Gastrocnemius medialis (tissue), 4 donors: Measurements from ENCODE around the gene SNORC.

ENCODE experiments used
- CTCF ChIP-seq, 5 experiments: fragments of 450-650 bp in 3 of 5; fragments of 200-600 bp in 2 of 5; sonication (generic) in 2 of 5; IDR thresholded peaks in 4 of 5; conservative IDR thresholded peaks in 1 of 5; 1 replicate in 4 of 5; 2 replicates in 1 of 5; pipeline ENCODE4 v1.5.1; 2016 to 2019; ENCODE audit warnings: antibody characterized with exemption in 5 of 5, mild to moderate bottlenecking in 3 of 5, moderate library complexity in 3 of 5
- POLR2A ChIP-seq, 2 donors: fragments of 450-650 bp; IDR thresholded peaks; one replicate each; pipeline ENCODE4 v1.6.1; 2017; ENCODE audit warnings: antibody characterized with exemption in 2 of 2, mild to moderate bottlenecking in 2 of 2, moderate library complexity in 2 of 2

GRCh38 chr2:232836934-232837333 is 33.1 kb upstream of the SNORC start:
- TF ChIP-seq CTCF (IDR thresholded peaks at IDR 0.05 in 4 of 5, conservative IDR thresholded peaks at IDR 0.05 in 1 of 5), result no peak
- TF ChIP-seq POLR2A (IDR thresholded peaks at IDR 0.05), result no peak
